NCI-H1694 treated with DMSO at 0.1 percent for 48 hours (cell line): Measurements from ENCODE around the gene AOPEP.

Experiments
- DNase-seq: peaks from one replicate; lab custom pipeline; 2025; lab: John Stamatoyannopoulos, UW

The AOPEP gene

DNA sequence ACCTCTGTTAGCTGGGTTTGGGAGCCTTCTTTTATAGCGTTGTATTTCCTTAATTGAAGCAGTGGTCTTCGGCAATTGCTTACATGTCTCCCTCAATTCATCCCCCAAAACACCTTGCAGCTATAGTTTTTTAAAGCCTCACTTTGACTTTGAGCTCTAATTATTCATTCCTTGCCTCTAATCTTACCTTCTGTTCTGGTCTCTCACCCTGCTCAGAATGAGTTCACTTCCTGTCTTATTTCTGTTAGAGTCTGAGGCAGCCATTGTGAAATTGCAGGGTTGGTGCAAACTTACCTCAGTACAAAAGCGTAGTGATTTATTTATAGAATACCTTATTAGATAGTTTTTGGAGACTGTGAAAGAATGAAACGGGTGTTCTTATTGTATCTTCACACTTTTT is 35.0 kb downstream of the AOPEP start:
- no peak for DNase-seq

DNA sequence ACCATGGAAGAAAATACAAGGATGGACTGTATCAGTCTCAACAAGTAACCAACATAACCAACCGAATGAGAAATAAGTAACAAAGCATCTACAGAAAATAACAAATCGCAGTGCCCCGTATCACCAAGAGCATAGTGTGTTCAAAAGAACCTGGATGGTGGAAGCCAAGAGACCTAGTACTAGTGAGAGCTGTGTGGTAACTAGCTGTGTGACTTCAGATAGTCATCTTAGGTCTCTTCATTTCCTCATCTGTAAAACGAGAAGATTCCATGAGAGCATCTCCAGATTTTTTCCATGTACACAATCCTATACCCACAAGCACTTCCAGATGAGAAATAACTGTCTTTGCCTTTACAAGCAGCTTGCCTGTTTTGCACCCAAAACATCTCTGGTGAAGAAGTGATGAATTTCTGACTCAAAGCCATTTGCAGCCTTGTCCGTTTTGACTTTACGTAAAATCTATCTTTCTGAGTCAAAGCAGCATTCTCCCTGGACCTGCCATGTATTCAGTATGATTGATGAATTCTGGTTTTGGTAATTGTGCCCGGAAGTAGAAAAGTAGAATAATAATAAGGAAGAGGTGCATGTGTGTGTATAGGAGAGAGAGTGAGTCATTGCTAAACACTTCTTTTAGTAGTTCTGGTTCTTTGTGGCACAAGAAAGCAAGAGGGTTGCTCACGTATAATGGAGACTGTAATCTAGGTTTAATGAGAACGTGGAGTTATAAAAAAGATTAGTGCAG is 41.0 kb downstream of the AOPEP start:
- no peak for DNase-seq

DNA sequence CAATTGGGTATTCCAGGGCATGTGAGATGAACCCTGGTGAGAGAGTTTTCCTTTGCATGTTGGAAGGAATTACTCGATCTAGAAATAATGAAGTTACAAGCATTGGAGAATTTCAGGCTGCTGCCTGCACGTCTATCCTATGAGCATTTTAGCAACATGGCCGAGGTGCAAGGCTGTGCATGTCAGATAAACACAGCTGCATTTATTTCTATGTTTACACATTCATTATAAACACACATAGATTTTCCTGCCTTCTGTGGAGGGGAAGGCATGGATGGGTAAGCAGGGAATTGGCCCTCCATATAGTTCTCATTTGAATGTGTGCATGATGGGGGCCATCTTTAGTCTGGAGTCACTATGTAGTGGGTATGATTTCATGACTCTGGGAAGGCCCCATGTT is 42.3 kb downstream of the AOPEP start:
- no peak for DNase-seq

DNA sequence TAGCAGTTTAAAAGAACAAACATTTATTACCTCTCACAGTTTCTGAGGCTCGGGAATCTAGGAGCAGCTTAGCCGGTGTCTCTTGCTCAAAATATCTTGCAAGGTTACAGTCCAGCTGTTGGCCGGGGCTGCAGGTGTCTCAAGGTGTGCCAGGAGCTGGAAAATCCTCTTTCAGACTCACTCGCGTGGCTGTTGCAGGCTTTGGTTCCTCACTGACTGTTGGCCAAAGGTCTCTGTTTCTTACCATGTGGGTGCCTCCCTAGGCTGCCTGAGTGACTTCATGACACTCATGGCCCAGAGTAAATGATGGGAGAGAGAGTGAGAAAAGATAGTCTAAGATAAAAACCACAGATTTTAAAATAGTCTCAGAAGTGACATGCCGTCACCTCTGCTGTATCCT is 43.8 kb downstream of the AOPEP start:
- no peak for DNase-seq

DNA sequence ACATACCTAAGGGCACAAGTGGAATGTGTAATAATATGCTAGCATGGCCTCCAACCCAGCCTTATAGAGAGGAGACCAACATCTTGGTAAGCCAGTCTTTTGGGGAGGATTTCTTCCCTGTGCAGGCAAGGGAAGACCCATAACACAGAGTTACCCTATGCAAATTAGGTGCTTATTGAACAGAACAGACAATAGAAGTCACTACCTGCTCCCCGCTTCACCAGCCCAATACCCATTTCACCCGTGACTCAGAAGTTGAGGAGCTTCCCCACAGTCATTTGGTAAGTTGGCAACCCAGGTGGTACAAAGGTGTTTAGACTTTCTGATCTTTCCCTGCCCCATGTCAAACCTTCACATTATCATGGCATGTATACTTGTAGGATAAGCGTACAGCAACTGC is 44.6 kb downstream of the AOPEP start:
- no peak for DNase-seq

DNA sequence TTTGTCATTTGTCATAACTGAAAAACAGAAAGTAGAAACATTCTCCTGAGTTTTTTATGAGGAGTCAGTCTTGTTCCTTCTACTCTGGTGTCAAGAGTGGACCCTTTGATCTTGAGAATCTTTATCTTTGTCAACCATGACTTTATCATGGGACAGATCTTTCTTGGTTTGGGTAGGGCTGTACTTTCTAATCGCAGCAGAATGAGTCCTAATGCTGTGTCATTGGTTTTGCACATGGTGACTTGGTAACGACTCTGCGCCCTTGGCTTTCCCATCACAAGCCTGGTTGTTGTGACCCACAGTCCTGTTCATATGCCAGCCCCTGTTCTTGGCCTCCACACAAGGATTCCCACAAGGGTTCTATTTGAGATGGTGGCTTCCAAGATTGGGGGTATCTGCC is 45.6 kb downstream of the AOPEP start:
- no peak for DNase-seq

DNA sequence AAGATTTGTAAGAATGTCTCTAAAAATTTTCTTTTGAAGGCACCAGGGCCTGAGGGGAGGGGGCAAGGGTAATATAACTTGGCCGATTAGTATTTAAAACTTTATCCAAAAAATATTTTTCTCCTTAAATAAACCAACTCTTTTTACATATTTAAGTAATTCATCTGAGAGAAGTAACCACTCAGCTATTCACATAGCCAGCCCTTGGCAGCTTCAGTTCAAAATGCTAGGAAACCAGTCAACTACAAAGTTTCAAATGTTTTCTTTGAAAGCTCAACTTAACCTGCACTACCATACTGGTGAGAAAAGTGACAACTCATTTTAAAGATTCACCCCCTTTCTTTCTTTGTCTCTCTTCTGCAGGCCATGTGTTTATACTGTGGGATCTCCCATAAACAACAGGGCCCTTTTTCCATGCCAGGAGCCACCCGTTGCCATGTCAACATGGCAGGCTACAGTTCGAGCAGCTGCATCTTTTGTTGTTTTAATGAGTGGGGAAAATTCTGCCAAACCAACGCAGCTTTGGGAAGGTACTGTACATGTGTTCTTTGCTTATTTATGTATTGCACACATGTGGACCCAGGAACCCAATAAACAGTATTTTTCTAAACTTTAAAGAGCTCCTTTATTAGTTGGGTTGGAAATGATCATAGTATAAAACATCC is 46.3 kb downstream of the AOPEP start:
- peak; percentile 62 for DNase-seq

DNA sequence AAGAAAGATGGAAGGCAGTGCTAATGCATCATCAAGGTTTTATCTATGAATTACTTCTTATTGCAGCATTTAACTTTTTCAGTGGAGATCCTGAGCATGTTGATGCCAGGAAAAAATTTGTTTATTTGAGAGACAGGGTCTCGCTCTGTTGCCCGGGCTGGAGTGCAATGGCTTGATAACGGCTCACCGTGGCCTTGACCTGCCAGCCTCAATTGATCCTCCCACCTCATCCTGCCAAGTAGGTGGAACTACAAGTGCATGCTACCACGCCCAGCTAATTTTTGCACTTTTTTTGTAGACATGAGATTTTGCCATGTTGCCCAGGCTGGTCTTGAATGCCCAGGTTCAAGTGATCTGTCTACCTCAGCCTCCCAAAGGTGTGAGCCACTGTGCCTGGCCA is 47.2 kb downstream of the AOPEP start:
- DNase-seq: no peak

DNA sequence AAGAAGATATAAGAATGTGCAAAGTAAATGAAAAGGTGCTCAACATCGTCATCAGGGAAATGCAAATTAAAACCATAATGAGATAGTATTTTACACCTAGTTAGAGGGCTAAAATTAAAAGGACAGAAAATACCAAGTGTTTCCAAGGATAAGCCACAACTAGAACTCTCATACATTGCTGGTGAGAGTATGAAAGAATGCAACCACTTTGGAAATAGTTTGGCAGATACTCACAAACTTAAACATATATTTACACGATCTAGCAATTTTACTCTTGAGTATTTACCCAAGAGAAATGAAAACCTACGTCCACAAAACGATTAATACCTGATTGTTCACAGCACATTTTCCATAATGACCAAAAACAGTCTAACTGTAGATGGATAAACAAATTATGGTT is 51.5 kb downstream of the AOPEP start:
- DNase-seq: no peak

DNA sequence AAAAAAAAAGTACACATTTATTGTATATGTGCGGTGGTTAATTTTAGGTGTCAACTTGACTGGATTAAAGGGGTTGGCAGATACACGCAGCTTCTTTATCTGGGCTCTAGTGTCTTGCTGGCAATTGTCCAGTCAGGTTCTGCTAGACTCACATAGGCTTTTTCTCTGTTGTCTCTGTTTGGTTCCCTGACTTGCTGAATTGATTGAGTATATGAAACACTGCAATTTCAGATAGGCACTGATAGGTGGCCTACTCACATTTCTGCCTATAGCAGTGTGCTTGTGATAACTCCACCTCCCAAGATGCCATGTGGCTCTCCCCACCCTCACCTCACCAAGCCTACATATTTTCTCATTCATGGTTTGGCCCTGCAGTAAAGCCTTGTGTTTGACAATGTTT is 52.5 kb downstream of the AOPEP start:
- no peak for DNase-seq

DNA sequence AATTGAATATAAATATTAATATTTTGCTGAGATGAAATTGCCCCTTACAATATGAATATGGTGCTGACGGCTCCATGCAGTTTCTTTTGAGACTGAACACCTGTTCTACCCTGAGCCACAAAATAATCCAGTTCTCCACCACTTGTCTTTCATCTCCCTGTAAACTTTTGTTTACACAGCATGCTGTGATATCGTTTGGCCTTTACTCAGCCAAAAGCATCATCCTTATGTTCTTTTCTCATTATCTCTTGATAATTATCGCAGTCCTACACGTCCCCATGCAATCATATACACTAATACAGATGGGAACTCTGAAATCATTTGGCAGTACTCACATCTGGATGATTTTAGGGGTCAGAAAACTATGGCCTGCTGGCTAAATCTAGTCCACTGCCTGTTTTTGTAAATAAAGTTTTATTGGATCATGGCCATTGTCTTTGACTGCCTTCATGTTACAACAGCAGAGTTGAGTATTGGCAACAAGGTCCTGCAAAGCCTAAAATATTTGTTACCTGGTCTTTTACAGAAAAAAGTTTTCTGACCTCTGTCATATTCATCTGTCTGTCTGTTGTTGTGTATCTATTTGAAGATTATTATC is 53.3 kb downstream of the AOPEP start:
- DNase-seq: no peak

DNA sequence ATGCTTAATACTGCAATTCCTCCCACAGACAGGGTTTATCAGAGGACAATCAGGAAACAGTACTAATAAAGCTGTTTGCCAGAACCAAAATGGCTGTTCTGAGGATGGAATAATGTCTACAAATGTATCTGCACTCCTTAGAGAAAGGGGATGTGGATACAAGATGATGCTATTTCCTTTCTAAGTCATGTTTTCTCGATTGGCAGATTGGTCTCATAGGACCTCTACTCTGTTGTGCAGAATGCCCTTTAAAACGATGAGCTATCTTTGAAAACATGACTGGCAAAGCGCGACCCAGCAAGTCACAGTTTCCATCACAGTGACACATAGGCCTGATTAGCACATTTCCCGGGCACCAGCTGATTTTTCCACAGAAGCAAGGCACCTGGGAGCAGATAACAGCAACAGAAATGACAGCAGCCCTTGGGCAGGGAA is 54.0 kb downstream of the AOPEP start:
- no peak for DNase-seq

DNA sequence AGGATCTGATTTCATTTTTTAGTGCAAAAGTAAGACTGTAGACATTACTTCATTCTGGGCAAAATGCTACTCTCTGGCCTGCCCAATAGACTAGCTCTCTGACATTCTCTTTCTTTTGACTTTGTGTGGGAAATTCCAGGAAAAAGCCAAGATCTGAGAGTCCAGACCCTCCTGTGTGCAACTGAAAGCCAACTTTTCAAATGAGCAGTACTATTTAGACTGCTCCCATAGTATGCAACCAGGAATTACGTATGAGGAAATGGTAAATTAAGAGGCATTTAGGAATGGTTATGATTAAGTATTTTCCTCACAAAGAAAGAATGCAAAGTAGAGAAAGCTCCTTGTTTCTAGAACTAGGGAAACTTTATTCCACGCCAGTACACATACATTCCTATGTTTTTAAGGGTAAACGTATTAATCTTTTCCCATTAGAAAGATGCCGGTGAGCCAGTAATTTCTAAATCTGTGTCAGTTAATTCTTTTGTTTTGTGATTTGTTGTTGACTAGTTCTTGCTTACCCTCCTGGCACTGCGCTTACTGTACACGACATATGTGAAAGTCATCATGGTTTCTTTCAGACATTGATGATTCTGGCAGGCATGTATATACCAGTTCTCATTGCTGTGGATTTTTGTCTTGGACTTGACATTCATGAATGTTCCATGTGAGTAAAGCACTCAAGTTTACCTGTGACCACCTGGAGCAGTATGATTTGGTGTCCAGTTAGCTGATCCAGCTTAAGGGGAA is 56.0 kb downstream of the AOPEP start:
- no peak for DNase-seq

DNA sequence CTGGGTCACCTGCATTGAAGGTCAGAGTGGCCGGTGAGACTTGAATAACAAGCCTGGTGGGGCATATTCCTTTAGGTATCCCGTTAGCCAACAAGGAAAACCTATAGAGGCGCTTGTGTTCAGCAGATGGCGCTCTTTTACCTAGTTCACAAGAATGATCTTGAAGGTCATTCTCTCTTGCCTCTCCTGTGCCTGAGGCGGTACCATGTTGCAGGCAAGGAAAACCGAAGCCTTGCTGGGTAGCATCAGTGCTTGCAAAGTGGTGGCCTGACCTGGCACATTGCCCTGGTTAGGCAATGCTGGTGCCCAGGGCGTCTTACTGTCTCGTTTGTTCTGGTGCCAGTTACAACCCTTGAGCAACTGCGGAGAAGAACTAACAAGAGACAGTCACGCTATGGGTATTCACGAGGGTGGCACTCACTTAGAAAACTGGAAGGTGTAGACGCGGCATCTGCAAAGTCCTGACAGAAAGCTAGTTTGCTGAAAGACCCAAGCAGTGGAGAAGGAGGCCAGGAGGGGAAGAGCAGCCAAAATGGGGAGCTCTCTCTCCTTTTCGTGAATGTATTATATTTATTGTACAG is 56.7 kb downstream of the AOPEP start:
- DNase-seq: peak; percentile 66

DNA sequence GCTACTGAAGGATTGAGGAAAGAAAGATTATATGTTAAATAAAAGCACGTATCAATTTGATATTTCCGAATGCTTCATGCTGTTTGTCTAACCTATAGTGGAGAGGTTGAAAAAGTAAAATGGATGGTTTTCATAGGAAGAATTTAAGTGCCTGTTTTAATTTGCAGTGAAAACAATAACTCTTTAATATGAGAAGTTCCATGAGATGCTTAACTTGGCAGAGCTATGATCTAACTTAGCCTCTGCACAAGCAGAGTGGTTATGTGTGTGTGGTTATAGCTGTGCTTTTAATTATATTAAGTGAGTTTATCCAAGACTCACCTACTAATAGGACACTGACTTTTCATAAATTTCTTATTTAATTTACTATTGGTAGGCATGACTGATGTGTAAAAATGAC is 57.4 kb downstream of the AOPEP start:
- DNase-seq: no peak

DNA sequence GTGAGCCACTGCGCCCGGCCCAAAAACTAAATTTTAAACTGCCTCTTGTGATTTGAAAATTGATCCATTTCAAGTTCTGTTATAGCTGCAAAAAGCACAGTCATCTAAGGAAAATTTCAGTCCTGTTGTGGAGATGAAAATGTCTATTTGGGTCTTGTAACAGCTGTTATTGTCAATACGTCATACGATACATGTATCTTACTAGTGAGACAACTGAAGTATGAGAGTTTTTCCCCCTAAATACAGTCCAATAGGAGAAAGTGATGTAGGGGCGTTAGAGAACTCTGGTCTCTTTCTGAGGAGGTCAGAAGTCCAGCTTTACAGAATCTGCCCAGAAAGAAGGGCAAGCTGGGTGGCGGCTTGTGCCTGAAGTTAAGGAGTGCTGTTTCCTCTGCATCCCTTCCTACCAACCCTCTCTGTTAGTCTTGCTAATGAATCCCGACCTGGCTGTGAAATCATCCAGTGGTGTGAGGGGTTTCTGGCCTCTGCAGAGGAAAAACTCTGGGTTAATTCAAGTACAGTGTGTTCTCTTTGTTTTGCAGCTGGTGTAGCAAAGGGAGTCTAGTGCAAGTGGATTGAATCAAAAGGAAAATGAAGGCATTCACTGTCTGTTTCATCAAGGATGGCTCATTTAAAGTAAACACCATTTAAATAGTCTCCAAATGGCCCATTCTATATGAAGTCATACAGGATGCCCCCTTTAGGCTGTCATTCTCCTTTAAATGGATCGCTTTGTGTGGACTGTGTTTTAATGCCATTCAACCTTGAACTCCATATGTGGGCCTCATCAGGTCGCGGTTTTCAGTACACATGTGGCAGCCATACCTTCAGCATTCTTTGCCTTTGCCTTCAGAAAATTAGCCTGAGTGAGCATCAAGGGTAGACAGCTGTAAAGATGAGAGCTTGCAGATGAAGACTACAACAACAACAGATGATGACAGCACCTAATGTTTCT is 59.0 kb downstream of the AOPEP start:
- DNase-seq: no peak

DNA sequence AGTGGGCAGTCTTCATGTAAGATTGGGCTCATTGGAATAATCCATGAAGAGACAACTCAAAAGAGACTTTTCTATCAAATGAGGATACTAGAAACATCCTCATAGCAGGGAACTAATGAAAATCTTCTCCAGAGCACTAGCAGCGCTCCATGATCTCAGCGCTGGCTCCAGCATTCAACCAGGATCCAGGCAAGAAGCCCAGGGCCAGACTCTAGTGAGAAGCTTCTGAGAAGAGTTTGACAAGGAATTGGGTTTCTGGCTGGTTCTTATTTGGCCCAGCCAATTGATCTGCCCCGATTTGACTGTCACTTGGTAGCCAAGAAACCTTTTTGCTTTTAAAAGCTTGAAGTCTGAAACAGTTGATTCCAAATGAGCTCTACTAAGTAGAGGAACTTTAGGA is 60.1 kb downstream of the AOPEP start:
- no peak for DNase-seq

DNA sequence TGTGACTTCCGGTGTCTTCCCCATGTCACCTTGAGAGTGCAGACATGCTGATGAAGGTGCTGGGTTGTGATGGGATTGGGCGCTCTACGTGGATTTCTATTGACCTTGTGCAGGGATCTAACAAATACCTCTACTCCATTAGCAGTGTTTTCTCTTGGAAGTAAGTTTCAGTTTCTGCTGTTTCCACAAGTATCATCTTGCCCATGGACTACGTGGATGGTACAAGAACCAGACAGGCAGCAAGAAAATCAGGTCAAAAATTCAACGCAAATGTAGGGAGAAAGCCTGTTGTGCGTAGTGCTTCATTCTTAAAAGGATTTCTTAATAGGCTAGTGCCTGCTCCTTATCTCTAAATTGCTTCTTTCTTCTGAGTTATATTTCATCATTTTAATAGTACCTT is 60.8 kb downstream of the AOPEP start:
- no peak for DNase-seq

DNA sequence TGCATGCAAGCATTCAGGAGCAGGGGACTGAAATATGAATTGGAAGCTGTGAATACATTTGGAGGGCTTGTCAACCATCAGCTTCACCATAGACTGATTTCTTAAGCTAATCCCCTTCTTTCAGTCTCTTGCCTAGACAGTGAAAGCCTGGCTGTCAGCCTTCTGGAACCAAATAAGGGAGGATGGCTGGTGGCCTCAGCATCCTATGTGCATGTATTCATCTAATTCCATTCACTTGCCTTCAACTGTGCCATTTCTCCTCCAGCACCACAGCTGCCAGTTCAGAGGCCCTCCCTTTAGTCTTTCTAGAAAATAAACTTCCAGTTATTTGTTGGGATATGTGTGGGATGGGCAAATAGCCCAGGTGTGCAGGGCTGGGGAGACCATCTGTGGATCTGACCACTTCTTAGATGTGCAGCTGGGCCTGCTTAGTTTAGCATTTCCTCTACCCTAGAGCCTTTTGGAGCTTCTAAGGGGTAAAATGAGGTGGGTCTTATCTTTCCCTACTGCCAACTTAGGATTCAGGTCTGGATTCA is 62.1 kb downstream of the AOPEP start:
- DNase-seq: no peak

DNA sequence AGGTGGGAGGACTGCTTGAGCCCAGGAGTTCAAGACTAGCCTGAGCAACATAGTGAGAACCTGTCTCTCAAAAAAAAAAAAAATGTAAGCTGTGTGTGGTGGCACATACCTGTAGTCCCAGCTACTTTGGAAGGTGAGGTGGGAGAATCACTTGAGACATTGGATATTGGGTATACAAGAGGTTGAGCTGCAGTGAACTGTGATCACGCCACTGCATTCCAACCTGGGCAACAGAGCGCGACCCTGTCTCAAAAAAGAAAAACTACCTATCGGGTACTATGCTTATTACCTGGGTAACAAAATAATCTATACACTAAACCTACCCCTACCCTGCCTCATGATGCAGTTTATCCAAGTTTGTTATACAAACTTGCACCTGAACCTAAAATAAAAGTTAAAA is 64.9 kb downstream of the AOPEP start:
- no peak for DNase-seq

DNA sequence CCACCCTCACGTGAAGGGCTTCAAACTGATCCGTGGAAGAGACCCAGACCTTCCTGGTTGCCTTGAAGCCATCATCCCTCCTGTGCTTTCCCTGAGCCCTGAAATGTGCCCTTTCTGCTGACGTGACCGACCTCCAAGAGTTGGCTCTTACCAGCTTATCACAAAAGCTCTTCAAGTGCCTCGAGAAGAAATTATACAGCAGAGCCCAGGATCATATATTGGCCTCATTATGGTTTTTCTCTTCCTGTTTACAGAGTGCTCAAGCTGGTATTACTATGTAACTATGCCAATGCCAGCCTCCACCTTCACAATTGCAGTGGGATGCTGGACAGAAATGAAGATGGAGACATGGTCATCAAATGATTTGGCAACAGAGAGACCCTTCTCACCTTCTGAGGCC is 66.0 kb downstream of the AOPEP start:
- no peak for DNase-seq
